H9 (cell line): ENCODE data around the gene MUTYH. TPM values are rescaled to one million over a fixed set of nuclear protein-coding genes. Genes with fewer than 3 reads are reported as not detected.

Experiments
- DNase-seq: peaks from one replicate; pipeline ENCODE4 v3.0.0-alpha.2; 2017
- H2AFZ ChIP-seq: one replicate; pipeline ENCODE4 v1.6.1; 2013; ENCODE audit warnings: mild to moderate bottlenecking, low read length, control low read depth, moderate library complexity
- H2AK5ac ChIP-seq: 2 replicates; pipeline ENCODE4 v1.6.1; 2013; ENCODE audit warnings: low read length, control low read depth, mixed read lengths; ENCODE audit not compliant: insufficient read length
- H2BK120ac ChIP-seq: one replicate; pipeline ENCODE4 v1.6.1; 2013; ENCODE audit warnings: low read depth, mild to moderate bottlenecking, low read length, control low read depth, inconsistent platforms; ENCODE audit not compliant: poor library complexity, severe bottlenecking
- H2BK12ac ChIP-seq: 2 replicates; pipeline ENCODE4 v1.6.1; 2013; ENCODE audit warnings: low read length, control low read depth, mixed read lengths, low read depth; ENCODE audit not compliant: insufficient read length
- H2BK15ac ChIP-seq: 2 replicates; pipeline ENCODE4 v1.6.1; 2013; ENCODE audit warnings: low read depth, low read length, control low read depth
- H2BK20ac ChIP-seq: one replicate; pipeline ENCODE4 v1.6.1; 2013; ENCODE audit warnings: low read depth, mild to moderate bottlenecking, low read length, control low read depth, inconsistent platforms; ENCODE audit not compliant: poor library complexity, severe bottlenecking
- H2BK5ac ChIP-seq: 2 replicates; pipeline ENCODE4 v1.6.1; 2013; ENCODE audit warnings: low read length, control low read depth, mixed read lengths; ENCODE audit not compliant: insufficient read length
- H3K14ac ChIP-seq: 2 replicates; pipeline ENCODE4 v1.6.1; 2013; ENCODE audit warnings: low read length, control low read depth; ENCODE audit not compliant: insufficient read depth
- H3K18ac ChIP-seq: 2 replicates; pipeline ENCODE4 v1.6.1; 2013; ENCODE audit warnings: low read depth, mild to moderate bottlenecking, mixed read lengths, low read length, control low read depth; ENCODE audit not compliant: insufficient read length
- H3K23ac ChIP-seq: 2 replicates; pipeline ENCODE4 v1.6.1; 2013; ENCODE audit warnings: low read length, control low read depth, mixed read lengths, low read depth; ENCODE audit not compliant: insufficient read length
- H3K23me2 ChIP-seq: 2 replicates; pipeline ENCODE4 v1.6.1; 2013; ENCODE audit warnings: low read depth, mild to moderate bottlenecking, mixed read lengths, low read length, control low read depth; ENCODE audit not compliant: insufficient read length, poor library complexity, severe bottlenecking
- H3K27ac ChIP-seq: 2 replicates; pipeline ENCODE4 v1.5.1; 2013; ENCODE audit warnings: low read length, control low read depth, mixed read lengths, low read depth; ENCODE audit not compliant: insufficient read length
- H3K27me3 ChIP-seq: 2 replicates; pipeline ENCODE4 v1.6.1; 2013; ENCODE audit warnings: low read length, control low read depth, inconsistent platforms; ENCODE audit not compliant: insufficient read depth
- H3K4ac ChIP-seq: 2 replicates; pipeline ENCODE4 v1.6.1; 2013; ENCODE audit warnings: low read depth, mild to moderate bottlenecking, control low read depth, inconsistent platforms, low read length, moderate library complexity
- H3K4me1 ChIP-seq: 2 replicates; pipeline ENCODE4 v1.6.1; 2013; ENCODE audit warnings: low read length, control low read depth, inconsistent platforms; ENCODE audit not compliant: insufficient read depth
- H3K4me2 ChIP-seq: 2 replicates; pipeline ENCODE4 v1.6.1; 2013; ENCODE audit warnings: low read length, control low read depth, mixed read lengths; ENCODE audit not compliant: insufficient read length, insufficient read depth
- H3K56ac ChIP-seq: 2 replicates; pipeline ENCODE4 v1.6.1; 2013; ENCODE audit warnings: low read depth, mild to moderate bottlenecking, mixed read lengths, low read length, control low read depth; ENCODE audit not compliant: insufficient read length
- H3K79me1 ChIP-seq: 2 replicates; pipeline ENCODE4 v1.6.1; 2013; ENCODE audit warnings: low read depth, mild to moderate bottlenecking, moderate library complexity, low read length, control low read depth, inconsistent platforms; ENCODE audit not compliant: insufficient read depth, poor library complexity, severe bottlenecking
- H3K79me2 ChIP-seq: 2 replicates; pipeline ENCODE4 v1.6.1; 2013; ENCODE audit warnings: low read length, control low read depth, inconsistent platforms; ENCODE audit not compliant: insufficient read depth
- H3K9ac ChIP-seq: 2 replicates; pipeline ENCODE4 v1.6.1; 2013; ENCODE audit warnings: low read length, control low read depth, mixed read lengths; ENCODE audit not compliant: insufficient read length; ENCODE audit errors: extremely low read depth
- H3K9me3 ChIP-seq: one replicate; pipeline ENCODE4 v1.6.1; 2013; ENCODE audit warnings: low read depth, low read length, inconsistent platforms; ENCODE audit not compliant: control insufficient read depth
- H3T11ph ChIP-seq: one replicate; pipeline ENCODE4 v1.6.1; 2013; ENCODE audit warnings: mild to moderate bottlenecking, low read length, control low read depth, inconsistent platforms
- H4K20me1 ChIP-seq: one replicate; pipeline ENCODE4 v1.6.1; 2013; ENCODE audit not compliant: control insufficient read depth, insufficient read length, insufficient read depth
- H4K5ac ChIP-seq: 2 replicates; pipeline ENCODE4 v1.6.1; 2013; ENCODE audit warnings: low read depth, mild to moderate bottlenecking, mixed read lengths, low read length, control low read depth; ENCODE audit not compliant: insufficient read length
- H4K8ac ChIP-seq: replicated peaks from 2 replicates; pipeline ENCODE4 v1.6.1; 2013; ENCODE audit warnings: low read length, control low read depth, mixed read lengths, low read depth; ENCODE audit not compliant: insufficient read length
- H4K91ac ChIP-seq: 2 replicates; pipeline ENCODE4 v1.6.1; 2013; ENCODE audit warnings: low read depth, mild to moderate bottlenecking, moderate library complexity, mixed read lengths, low read length, control low read depth; ENCODE audit not compliant: insufficient read length
- H3K27ac Mint-ChIP-seq, 3 experiments: 2 replicates in 2 of 3; 3 replicates in 1 of 3; pipeline ENCODE4 v1.8.0; 2020 to 2021; ENCODE audit warnings: mixed read lengths in 3 of 3, mild to moderate bottlenecking in 1 of 3, moderate library complexity in 1 of 3
- H3K27me3 Mint-ChIP-seq: 2 replicates; pipeline ENCODE4 v1.8.0; 2021; ENCODE audit warnings: low read depth, mild to moderate bottlenecking, moderate library complexity, mixed read lengths
- H3K36me3 Mint-ChIP-seq, 3 experiments: 2 replicates in 2 of 3; 3 replicates in 1 of 3; pipeline ENCODE4 v1.8.0; 2020 to 2021; ENCODE audit warnings: low read depth in 3 of 3, mixed read lengths in 3 of 3; ENCODE audit not compliant: insufficient read depth in 1 of 3
- H3K4me1 Mint-ChIP-seq, 2 experiments: 2 replicates each; pipeline ENCODE4 v1.8.0; 2020; ENCODE audit warnings: mixed read lengths in 2 of 2
- H3K4me3 Mint-ChIP-seq, 2 experiments: 2 replicates in 1 of 2; 3 replicates in 1 of 2; pipeline ENCODE4 v1.8.0; 2020 to 2021; ENCODE audit warnings: mild to moderate bottlenecking in 2 of 2, mixed read lengths in 2 of 2, moderate library complexity in 1 of 2
- H3K9me3 Mint-ChIP-seq, 2 experiments: 2 replicates in 1 of 2; 3 replicates in 1 of 2; pipeline ENCODE4 v1.8.0; 2020; ENCODE audit warnings: mild to moderate bottlenecking in 2 of 2, mixed read lengths in 2 of 2, moderate library complexity in 1 of 2
- CTCF ChIP-seq: fragments of 200-600 bp; sonication (generic); conservative IDR thresholded peaks from 3 replicates; pipeline ENCODE4 v1.8.0; 2021; ENCODE audit warnings: antibody characterized with exemption, mild to moderate bottlenecking
- WGBS: extraction: QIAGEN DNeasy Blood & Tissue Kit; methylation state at CpG from one replicate; pipeline ENCODE4 v1.1.7; 2013; ENCODE audit warnings: missing lambda C conversion rate, low lambda C conversion rate, mixed read lengths; ENCODE audit not compliant: insufficient read length; ENCODE audit errors: extremely low coverage; 5-methylcytosine and 5-hydroxymethylcytosine counted together
- total RNA-seq: library from RNA; stranded (reverse); gene quantifications from 2 replicates; pipeline ENCODE4 v1.2.1, GENCODE V29; 2021

Gene MUTYH
- total RNA-seq, 1 experiment from 2014 or later, result 52.6 TPM

GRCh38 chr1:45346473-45346872 is 6.2 kb upstream of the MUTYH start:
- Histone ChIP-seq H4K20me1 (no peaks in the 10 kb centered on the region), H4K5ac (no peak overlapping the region), H3K27me3 (no peaks in the 10 kb centered on the region), H3K79me1 (no peaks in the 10 kb centered on the region), H3K4ac (no peak overlapping the region), H2BK5ac (no peak overlapping the region), H4K8ac (no peak overlapping the region), H2BK20ac (no peak overlapping the region), H3K23me2 (no peaks in the 10 kb centered on the region), H4K91ac (no peak overlapping the region), H3K9me3 (no peaks in the 10 kb centered on the region), H2BK120ac (no peak overlapping the region), H3K4me2 (no peak overlapping the region), H3K4me1 (no peaks in the 10 kb centered on the region), H2AK5ac (no peak overlapping the region), H3K18ac (no peak overlapping the region), H3K27ac (no peak overlapping the region), H2BK12ac (no peak overlapping the region), H3K14ac (no peak overlapping the region), H3K23ac (no peak overlapping the region), H3K9ac (no peak overlapping the region), H2BK15ac (no peak overlapping the region), H3T11ph (no peak overlapping the region), H3K79me2 (0 out of 2 replicates have a peak, but pooled peaks cover 2% of the 10 kb centered on the region), H3K56ac (no peak overlapping the region), H2AFZ (no peak overlapping the region)
- Mint-ChIP-seq H3K27me3 (no peaks in the 10 kb centered on the region), H3K36me3 (peaks cover 18 to 50% (median 30%) of the 10 kb centered on the region in 3 experiments), H3K27ac (no peak overlapping the region; a peak in 1 of 7 replicates), H3K9me3 (no peaks in the 10 kb centered on the region), H3K4me3 (no peak overlapping the region), H3K4me1 (peaks cover 0 to 4% of the 10 kb centered on the region in 2 experiments; a peak in 1 of 4 replicates)
- WGBS, result no CpG with 5 or more reads among the region's 2 CpGs
- no peak for DNase-seq
- no peak for TF ChIP-seq CTCF
